IMR-90 (cell line): ENCODE data around the gene NLGN1. TPM values are rescaled to one million over a fixed set of nuclear protein-coding genes. Genes with fewer than 3 reads are reported as not detected.

ENCODE experiments used
- ATAC-seq: fragments of 200-7000 bp; cut with Tn5 transposase; 2 replicates; pipeline ENCODE4 v1.9.1; 2020; ENCODE audit warnings: low read depth, mild to moderate bottlenecking, moderate library complexity
- BruUV-seq: library from RNA; stranded (reverse); fragments of 400-500 nt; replicated peaks from 2 replicates; lab custom pipeline; 2021; lab: Mats Ljungman, UMichigan
- CTCF ChIA-PET: fragments of 300-600 bp; formaldehyde crosslinking; extraction: SDS; loops from one replicate; lab custom pipeline; 2021; ENCODE audit warnings: antibody characterized with exemption; lab: Yijun Ruan, JAX
- POLR2A ChIA-PET: fragments of 300-600 bp; sonication (Branson Sonifier 250); formaldehyde crosslinking; loops from one replicate; lab custom pipeline; 2022; ENCODE audit warnings: antibody characterized with exemption; ENCODE audit not compliant: unreplicated experiment; lab: Charles Lee
- DNase-seq: peaks from one replicate; pipeline ENCODE4 v3.0.0; 2013
- H2AFZ ChIP-seq: replicated peaks from 2 replicates; pipeline ENCODE3; 2013; ENCODE audit warnings: low read length, mild to moderate bottlenecking; ENCODE audit not compliant: poor library complexity
- H2AK5ac ChIP-seq: 2 replicates; pipeline ENCODE4 v1.6.1; 2013; ENCODE audit warnings: low read depth, low read length, inconsistent platforms
- H2AK9ac ChIP-seq: replicated peaks from 2 replicates; pipeline ENCODE3; 2013; ENCODE audit warnings: mild to moderate bottlenecking, low read depth, low read length, moderate library complexity; ENCODE audit not compliant: poor library complexity
- H2BK120ac ChIP-seq: 2 replicates; pipeline ENCODE4 v1.6.1; 2013; ENCODE audit warnings: low read depth, low read length, inconsistent platforms
- H2BK15ac ChIP-seq: 3 replicates; pipeline ENCODE4 v1.6.1; 2013; ENCODE audit warnings: low read depth, low read length, inconsistent platforms
- H2BK20ac ChIP-seq: 2 replicates; pipeline ENCODE4 v1.6.1; 2013; ENCODE audit warnings: low read depth, mild to moderate bottlenecking, inconsistent platforms, low read length, moderate library complexity
- H2BK5ac ChIP-seq: 2 replicates; pipeline ENCODE4 v1.6.1; 2013; ENCODE audit warnings: mild to moderate bottlenecking, low read depth, low read length, inconsistent platforms; ENCODE audit not compliant: poor library complexity, severe bottlenecking
- H3K14ac ChIP-seq: replicated peaks from 2 replicates; pipeline ENCODE4 v1.6.1; 2013; ENCODE audit warnings: low read depth, low read length, inconsistent platforms
- H3K18ac ChIP-seq: 2 replicates; pipeline ENCODE4 v1.6.1; 2013; ENCODE audit warnings: low read depth, low read length, control low read depth
- H3K23ac ChIP-seq: 2 replicates; pipeline ENCODE4 v1.6.1; 2013; ENCODE audit warnings: low read depth, low read length, inconsistent platforms
- H3K27ac ChIP-seq: 2 replicates; pipeline ENCODE4 v1.5.1; 2013; ENCODE audit warnings: mild to moderate bottlenecking, control low read depth, low read length; ENCODE audit not compliant: insufficient read depth
- H3K27me3 ChIP-seq: 2 replicates; pipeline ENCODE4 v1.6.1; 2013; ENCODE audit warnings: low read length; ENCODE audit not compliant: control insufficient read depth, insufficient read depth
- H3K36me3 ChIP-seq: 2 replicates; pipeline ENCODE4 v1.6.1; 2013; ENCODE audit warnings: low read length, mixed read lengths; ENCODE audit not compliant: control insufficient read depth, insufficient read depth
- H3K4ac ChIP-seq: 2 replicates; pipeline ENCODE4 v1.6.1; 2013; ENCODE audit warnings: low read depth, low read length, inconsistent platforms
- H3K4me1 ChIP-seq: 2 replicates; pipeline ENCODE4 v1.6.1; 2013; ENCODE audit warnings: low read length, mixed read lengths; ENCODE audit not compliant: control insufficient read depth, insufficient read depth
- H3K4me2 ChIP-seq: 2 replicates; pipeline ENCODE4 v1.6.1; 2013; ENCODE audit warnings: low read depth, mild to moderate bottlenecking, control low read depth, low read length, moderate library complexity
- H3K4me3 ChIP-seq: 2 replicates; pipeline ENCODE4 v1.5.1; 2013; ENCODE audit warnings: low read depth, mild to moderate bottlenecking, control low read depth, low read length, moderate library complexity; ENCODE audit not compliant: insufficient read depth
- H3K56ac ChIP-seq: 2 replicates; pipeline ENCODE4 v1.6.1; 2013; ENCODE audit warnings: low read length, inconsistent platforms; ENCODE audit not compliant: insufficient read depth; ENCODE audit errors: extremely low read depth
- H3K79me1 ChIP-seq, 2 experiments: 2 replicates each; pipeline ENCODE4 v1.6.1; 2013; ENCODE audit warnings: low read length in 2 of 2, inconsistent platforms in 1 of 2, low read depth in 1 of 2
- H3K9ac ChIP-seq: 2 replicates; pipeline ENCODE4 v1.6.1; 2013; ENCODE audit warnings: low read depth, low read length, control low read depth
- H3K9me1 ChIP-seq: 2 replicates; pipeline ENCODE4 v1.6.1; 2013; ENCODE audit warnings: low read length, inconsistent platforms; ENCODE audit not compliant: insufficient read depth
- H3K9me3 ChIP-seq: 2 replicates; pipeline ENCODE4 v1.6.1; 2013; ENCODE audit warnings: low read length; ENCODE audit not compliant: control insufficient read depth, insufficient read depth
- H4K20me1 ChIP-seq: 2 replicates; pipeline ENCODE4 v1.6.1; 2013; ENCODE audit warnings: low read length, inconsistent platforms; ENCODE audit not compliant: insufficient read depth
- H4K5ac ChIP-seq: 2 replicates; pipeline ENCODE4 v1.6.1; 2013; ENCODE audit warnings: mild to moderate bottlenecking, low read depth, low read length, control low read depth
- H4K8ac ChIP-seq, 2 experiments: 2 replicates each; pipeline ENCODE4 v1.6.1; 2013; ENCODE audit warnings: low read depth in 2 of 2, low read length in 2 of 2, control low read depth in 1 of 2, inconsistent platforms in 1 of 2
- H4K91ac ChIP-seq: 2 replicates; pipeline ENCODE4 v1.6.1; 2013; ENCODE audit warnings: low read depth, low read length, inconsistent platforms; ENCODE audit not compliant: insufficient read depth
- CHD1 ChIP-seq: IDR thresholded peaks from 2 replicates; pipeline ENCODE4 v1.6.1; 2012; ENCODE audit warnings: low read depth, low read length, improper control_type of control experiment
- MAFK ChIP-seq: IDR thresholded peaks from 2 replicates; pipeline ENCODE4 v1.6.1; 2012; ENCODE audit warnings: low read depth, low read length, improper control_type of control experiment
- POLR2A ChIP-seq: IDR thresholded peaks from 2 replicates; pipeline ENCODE4 v1.6.1; 2012; ENCODE audit warnings: mild to moderate bottlenecking, low read depth, low read length
- RAD21 ChIP-seq: IDR thresholded peaks from 2 replicates; pipeline ENCODE4 v1.6.1; 2012; ENCODE audit warnings: low read length, improper control_type of control experiment
- RCOR1 ChIP-seq: IDR thresholded peaks from 2 replicates; pipeline ENCODE4 v1.6.1; 2012; ENCODE audit warnings: mild to moderate bottlenecking, low read length, improper control_type of control experiment; ENCODE audit not compliant: insufficient replicate concordance
- SMC3 ChIP-seq: fragments of 150-350 bp; IDR thresholded peaks from 2 replicates; pipeline ENCODE4 v1.6.1; 2016; ENCODE audit warnings: low read depth, mild to moderate bottlenecking, antibody characterized with exemption, low read length, moderate library complexity
- WGBS, 2 experiments: methylation state at CpG; one replicate each; pipeline versions ENCODE4 v1.1.5 to v1.1.7; 2013; ENCODE audit warnings: missing lambda C conversion rate in 2 of 2; ENCODE audit not compliant: insufficient read length in 1 of 2; ENCODE audit errors: extremely low coverage in 2 of 2; 5-methylcytosine and 5-hydroxymethylcytosine counted together
- dilution Hi-C: fragments of 300-500 bp; cut with HindIII; formaldehyde crosslinking; loops from one replicate; pipeline ENCODE4 v1.14.3; 2018; ENCODE audit warnings: low sequenced_read_pairs; ENCODE audit not compliant: unreplicated experiment
- in situ Hi-C: fragments of 300-500 bp; cut with MboI; formaldehyde crosslinking; loops from 3 replicates; pipeline ENCODE4 v1.14.3; 2019; ENCODE audit warnings: low sequenced_read_pairs, inconsistent platforms, mixed read lengths
- intact Hi-C: fragments of 100-400 bp; cut with micrococcal nuclease; formaldehyde crosslinking; loops from 2 replicates; pipeline ENCODE4 v1.10.0; 2022
- polyA plus RNA-seq, 3 experiments: library from polyadenylated mRNA; depleted of rRNA; stranded (reverse); fragments of >200 nt; gene quantifications; 2 replicates each; pipeline ENCODE4 v1.2.3, GENCODE V29; 2012; ENCODE audit warnings: low replicate concordance in 1 of 3
- total RNA-seq: library from RNA; depleted of rRNA; stranded (reverse); fragments of >200 nt; gene quantifications from 2 replicates; pipeline ENCODE4 v1.2.3, GENCODE V29; 2012
- TF ChIP-seq, protein P1 (sequence below): fragments of 150-350 bp; IDR thresholded peaks from 2 replicates; pipeline ENCODE4 v1.6.1; 2017; ENCODE audit warnings: mild to moderate bottlenecking, antibody characterized with exemption, low read length, low read depth

The NLGN1 gene
- total and polyA plus RNA-seq, 2 of the 4 experiments (the other 2 are of a cell fraction) = 1.8 to 12.5 TPM

GRCh38 chr3:173439004-173439403 lies 41.5 kb downstream of the NLGN1 start:
- Histone ChIP-seq H4K5ac (no peak overlapping the region), H2BK120ac (no peak overlapping the region), H4K20me1 (no peaks in the 10 kb centered on the region), H2AK5ac (no peak overlapping the region), H2AFZ (no peak overlapping the region), H4K91ac (no peak overlapping the region), H3K56ac (no peak overlapping the region), H2AK9ac (no peak overlapping the region), H3K36me3 (no peaks in the 10 kb centered on the region), H3K79me1 (no peaks in the 10 kb centered on the region), H3K9ac (no peak overlapping the region), H3K27me3 (no peaks in the 10 kb centered on the region), H3K18ac (no peak overlapping the region), H3K9me3 (no peaks in the 10 kb centered on the region), H2BK5ac (no peak overlapping the region), H3K23ac (no peak overlapping the region), H4K8ac (no peak overlapping the region), H3K4me3 (no peak overlapping the region), H2BK20ac (no peak overlapping the region), H3K9me1 (no peaks in the 10 kb centered on the region; the same call in 1 of the 2 replicates), H2BK15ac (no peak overlapping the region), H3K4ac (no peak overlapping the region), H3K14ac (no peak overlapping the region), H3K27ac (no peak overlapping the region), H3K4me2 (no peak overlapping the region), H3K4me1 (no peaks in the 10 kb centered on the region)
- intact Hi-C loops (no loop called here), dilution Hi-C loops (no loop called here), in situ Hi-C loops (no loop called here)
- ChIA-PET CTCF (no interaction called here), POLR2A (no interaction called here)
- BruUV-seq = no TSS peak
- TF ChIP-seq CHD1 (no peak), POLR2A (no peak), MAFK (no peak), SMC3 (no peak), RCOR1 (no peak), RAD21 (no peak)
- TF ChIP-seq, protein P1, sequence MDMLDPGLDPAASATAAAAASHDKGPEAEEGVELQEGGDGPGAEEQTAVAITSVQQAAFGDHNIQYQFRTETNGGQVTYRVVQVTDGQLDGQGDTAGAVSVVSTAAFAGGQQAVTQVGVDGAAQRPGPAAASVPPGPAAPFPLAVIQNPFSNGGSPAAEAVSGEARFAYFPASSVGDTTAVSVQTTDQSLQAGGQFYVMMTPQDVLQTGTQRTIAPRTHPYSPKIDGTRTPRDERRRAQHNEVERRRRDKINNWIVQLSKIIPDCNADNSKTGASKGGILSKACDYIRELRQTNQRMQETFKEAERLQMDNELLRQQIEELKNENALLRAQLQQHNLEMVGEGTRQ = no peak
- DNase-seq (no peak), ATAC-seq (no peak)
- 80% methylated on average over 1 of the region's 1 CpG; no CpG with 5 or more reads in 1 of the 2 experiments for WGBS, 2 experiments
